GM12801 (cell line): ENCODE data around the gene SMARCB1.

Source experiments
- TF ChIP-seq, protein P1 (sequence below): IDR thresholded peaks from one replicate; pipeline ENCODE4 v1.5.1; 2011; ENCODE audit warnings: control low read depth; ENCODE audit not compliant: insufficient read length; ENCODE audit errors: extremely low read depth

Gene SMARCB1

GRCh38 chr22:23786752-23787599 lies at the start of gene SMARCB1:
Gene SMARCB1, plus strand, starts transcription at chr22:23786966. Its CDS starts 204 bp downstream, at chr22:23787170.
- TF ChIP-seq, protein P1, sequence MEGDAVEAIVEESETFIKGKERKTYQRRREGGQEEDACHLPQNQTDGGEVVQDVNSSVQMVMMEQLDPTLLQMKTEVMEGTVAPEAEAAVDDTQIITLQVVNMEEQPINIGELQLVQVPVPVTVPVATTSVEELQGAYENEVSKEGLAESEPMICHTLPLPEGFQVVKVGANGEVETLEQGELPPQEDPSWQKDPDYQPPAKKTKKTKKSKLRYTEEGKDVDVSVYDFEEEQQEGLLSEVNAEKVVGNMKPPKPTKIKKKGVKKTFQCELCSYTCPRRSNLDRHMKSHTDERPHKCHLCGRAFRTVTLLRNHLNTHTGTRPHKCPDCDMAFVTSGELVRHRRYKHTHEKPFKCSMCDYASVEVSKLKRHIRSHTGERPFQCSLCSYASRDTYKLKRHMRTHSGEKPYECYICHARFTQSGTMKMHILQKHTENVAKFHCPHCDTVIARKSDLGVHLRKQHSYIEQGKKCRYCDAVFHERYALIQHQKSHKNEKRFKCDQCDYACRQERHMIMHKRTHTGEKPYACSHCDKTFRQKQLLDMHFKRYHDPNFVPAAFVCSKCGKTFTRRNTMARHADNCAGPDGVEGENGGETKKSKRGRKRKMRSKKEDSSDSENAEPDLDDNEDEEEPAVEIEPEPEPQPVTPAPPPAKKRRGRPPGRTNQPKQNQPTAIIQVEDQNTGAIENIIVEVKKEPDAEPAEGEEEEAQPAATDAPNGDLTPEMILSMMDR, result no peak

DNA sequence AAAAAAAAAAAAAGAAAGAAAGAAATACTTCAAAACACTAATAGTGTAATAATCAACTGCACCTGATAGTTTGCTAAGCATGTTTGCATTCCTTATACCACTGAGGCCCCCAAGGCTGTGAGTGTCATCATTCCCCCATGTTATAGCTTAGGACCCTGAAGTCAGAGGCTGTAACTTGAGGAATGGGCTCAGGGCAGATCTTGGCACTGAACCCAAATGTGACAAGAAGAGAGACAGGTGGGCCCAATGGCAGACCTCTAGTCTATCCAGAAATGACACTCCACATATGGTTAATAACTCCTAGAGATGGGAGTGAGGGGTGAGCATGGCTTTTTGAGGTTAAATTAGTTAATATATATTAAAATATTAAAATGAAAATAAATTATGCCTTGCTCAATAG lies 49.1 kb upstream of the SMARCB1 start:
- TF ChIP-seq, protein P1, result no peak

- TF ChIP-seq, protein P1, result no peak
Observed at GRCh38 chr22:23742505-23743264, 44.1 kb upstream of the SMARCB1 start.

- TF ChIP-seq, protein P1, result no peak
Observed at GRCh38 chr22:23743303-23743705, 43.5 kb upstream of the SMARCB1 start.

DNA sequence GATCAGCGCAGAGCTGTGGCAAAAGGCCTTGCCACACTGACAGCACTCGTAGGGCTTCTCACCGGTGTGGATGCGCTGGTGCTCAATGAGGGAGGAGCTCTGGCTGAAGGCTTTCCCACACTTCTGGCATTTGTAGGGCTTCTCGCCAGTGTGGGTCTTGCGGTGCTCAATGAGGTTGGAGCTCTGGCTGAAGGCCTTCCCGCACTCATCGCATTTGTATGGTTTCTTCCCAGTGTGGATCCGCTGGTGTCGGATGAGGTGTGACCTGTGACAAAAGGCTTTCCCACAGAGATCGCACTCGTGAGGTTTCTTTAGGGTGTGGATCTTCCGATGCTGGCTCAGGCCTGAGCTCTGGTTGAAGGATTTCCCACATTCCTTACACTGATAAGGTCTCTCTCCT lies 42.8 kb upstream of the SMARCB1 start:
- TF ChIP-seq, protein P1, result no peak

GRCh38 chr22:23744485-23744884 lies 42.3 kb upstream of the SMARCB1 start:
- TF ChIP-seq, protein P1, result no peak

GRCh38 chr22:23745791-23746190 lies 41.0 kb upstream of the SMARCB1 start:
- TF ChIP-seq, protein P1, result no peak
